Mucosa of descending colon (tissue), 3 donors: ENCODE data around the gene PDLIM5. TPM values are rescaled to one million over a fixed set of nuclear protein-coding genes. Genes with fewer than 3 reads are reported as not detected.

ENCODE experiments used
- ATAC-seq: fragments of 200-7000 bp; cut with Tn5 transposase; one replicate; pipeline ENCODE4 v1.9.1; 2020; ENCODE audit warnings: mild to moderate bottlenecking, moderate library complexity
- DNase-seq, 3 donors: peaks; one replicate each; pipeline ENCODE4 v3.0.0-alpha.2; 2020
- H3K36me3 ChIP-seq: fragments of 200-600 bp; one replicate; pipeline ENCODE4 v1.8.0; 2021; ENCODE audit warnings: low read depth, mild to moderate bottlenecking
- H3K4me1 ChIP-seq: fragments of 200-600 bp; one replicate; pipeline ENCODE4 v1.8.0; 2021; ENCODE audit warnings: low read depth, mild to moderate bottlenecking
- H3K4me3 ChIP-seq: fragments of 200-600 bp; one replicate; pipeline ENCODE4 v1.8.0; 2021; ENCODE audit warnings: mild to moderate bottlenecking
- H3K9me3 ChIP-seq: fragments of 200-600 bp; one replicate; pipeline ENCODE4 v1.8.0; 2021; ENCODE audit warnings: mild to moderate bottlenecking
- intact Hi-C, 2 donors: fragments of 100-400 bp; cut with DNase I in 1 of 2; cut with micrococcal nuclease in 1 of 2; formaldehyde crosslinking; loops; one replicate each; pipeline versions ENCODE4 v1.11.0 to v1.11.1; 2022; cut with DNase I, micrococcal nuclease
- total RNA-seq, 3 donors: library from RNA; stranded (reverse); fragmentation: NEBNext Ultra II Directional in 2 of 3; extraction: Animal tissue kit (Norgen Biotek cat#: 25700) in 2 of 3; gene quantifications; one replicate each; pipeline versions ENCODE4 v1.2.1 to v1.2.4, GENCODE V29; 2021 to 2023
- TF ChIP-seq, protein P1 (sequence below): fragments of 200-600 bp; IDR thresholded peaks from one replicate; pipeline ENCODE4 v1.8.0; 2022; ENCODE audit warnings: antibody characterized with exemption, mild to moderate bottlenecking
- donor health status: DM: no; HTN: no; CAD: no; lungs with moderate emphysema.
- donor health status: DM: no; HTN: no; CAD: no.
- donor health status: DM: no; HTN: yes; CAD: no.

Gene PDLIM5
- total RNA-seq, 3 donors from 2014 or later, result 137 to 183 (median 160) TPM

DNA sequence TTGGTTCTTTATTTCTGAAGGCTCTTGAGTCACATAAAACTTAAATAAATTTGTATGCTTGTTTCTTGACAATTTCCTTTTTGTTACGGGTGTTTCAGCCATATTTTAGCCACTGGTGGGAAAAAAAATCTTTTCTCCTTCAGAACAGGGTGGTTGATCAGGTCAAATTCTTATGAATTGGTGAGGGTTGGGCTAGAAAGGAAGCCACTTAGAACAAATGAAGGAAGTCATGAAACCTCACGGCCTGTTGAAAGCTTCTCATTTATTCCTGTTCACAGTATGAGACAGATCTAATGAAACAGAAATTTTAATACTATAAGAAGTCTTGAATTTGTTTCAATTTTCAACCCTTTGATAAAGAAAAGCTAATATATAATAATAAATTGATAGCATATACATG, 12.1 kb upstream of the PDLIM5 start:
- Histone ChIP-seq H3K4me3 (no peak overlapping the region), H3K9me3 (no peaks in the 10 kb centered on the region), H3K36me3 (no peaks in the 10 kb centered on the region), H3K4me1 (no peaks in the 10 kb centered on the region)
- TF ChIP-seq, protein P1, sequence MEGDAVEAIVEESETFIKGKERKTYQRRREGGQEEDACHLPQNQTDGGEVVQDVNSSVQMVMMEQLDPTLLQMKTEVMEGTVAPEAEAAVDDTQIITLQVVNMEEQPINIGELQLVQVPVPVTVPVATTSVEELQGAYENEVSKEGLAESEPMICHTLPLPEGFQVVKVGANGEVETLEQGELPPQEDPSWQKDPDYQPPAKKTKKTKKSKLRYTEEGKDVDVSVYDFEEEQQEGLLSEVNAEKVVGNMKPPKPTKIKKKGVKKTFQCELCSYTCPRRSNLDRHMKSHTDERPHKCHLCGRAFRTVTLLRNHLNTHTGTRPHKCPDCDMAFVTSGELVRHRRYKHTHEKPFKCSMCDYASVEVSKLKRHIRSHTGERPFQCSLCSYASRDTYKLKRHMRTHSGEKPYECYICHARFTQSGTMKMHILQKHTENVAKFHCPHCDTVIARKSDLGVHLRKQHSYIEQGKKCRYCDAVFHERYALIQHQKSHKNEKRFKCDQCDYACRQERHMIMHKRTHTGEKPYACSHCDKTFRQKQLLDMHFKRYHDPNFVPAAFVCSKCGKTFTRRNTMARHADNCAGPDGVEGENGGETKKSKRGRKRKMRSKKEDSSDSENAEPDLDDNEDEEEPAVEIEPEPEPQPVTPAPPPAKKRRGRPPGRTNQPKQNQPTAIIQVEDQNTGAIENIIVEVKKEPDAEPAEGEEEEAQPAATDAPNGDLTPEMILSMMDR, result no peak
- no peak for DNase-seq
- intact Hi-C loops, result no loop called here
- no peak for ATAC-seq

DNA sequence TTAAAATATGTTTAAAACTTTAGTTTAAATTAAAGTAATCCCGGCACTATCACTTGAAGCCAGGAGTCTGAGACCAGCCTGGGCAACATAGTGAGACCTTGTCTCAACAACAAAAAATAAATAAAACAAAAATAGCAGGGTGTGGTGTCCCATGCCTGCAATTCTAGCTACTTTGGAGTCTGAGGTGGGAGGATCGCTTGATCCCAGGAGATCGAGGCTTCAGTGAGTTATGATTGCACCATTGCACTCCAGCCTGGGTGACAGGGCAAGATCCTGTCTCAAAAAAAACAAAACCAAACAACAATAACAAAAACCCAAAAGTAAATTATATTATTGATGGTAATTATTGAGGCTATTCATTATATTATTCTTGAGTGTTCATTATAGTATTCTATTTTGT, 9.9 kb upstream of the PDLIM5 start:
- TF ChIP-seq, protein P1, result no peak
- H3K4me1 ChIP-seq, result no peaks in the 10 kb centered on the region
- H3K9me3 ChIP-seq, result no peaks in the 10 kb centered on the region
- intact Hi-C loops, result no loop called here
- H3K4me3 ChIP-seq, result no peak overlapping the region
- no peaks in the 10 kb centered on the region for H3K36me3 ChIP-seq
- DNase-seq, result no peak
- no peak for ATAC-seq

DNA sequence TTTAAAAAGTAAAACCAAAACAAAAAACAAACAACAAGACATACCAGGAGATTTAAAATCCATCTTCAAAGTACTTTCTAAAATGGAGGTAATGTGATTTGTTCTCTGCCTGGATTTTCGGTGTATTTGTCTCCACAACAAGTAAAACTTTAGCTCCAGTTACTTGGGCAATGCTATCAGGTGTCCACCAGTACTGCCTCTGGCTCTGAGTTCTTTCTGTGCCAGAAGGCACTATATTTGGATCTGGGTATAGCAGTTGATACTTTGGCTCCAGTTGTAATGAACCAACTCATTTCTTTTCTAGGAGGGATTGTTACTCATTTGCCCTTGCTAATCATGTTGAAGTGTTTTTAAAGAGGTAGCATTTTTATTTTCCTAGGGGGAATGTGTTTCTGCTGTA, 9.5 kb upstream of the PDLIM5 start:
- Histone ChIP-seq H3K4me1 (no peaks in the 10 kb centered on the region), H3K4me3 (no peak overlapping the region), H3K9me3 (no peaks in the 10 kb centered on the region), H3K36me3 (no peaks in the 10 kb centered on the region)
- TF ChIP-seq, protein P1, result no peak
- DNase-seq (no peak), ATAC-seq (no peak)
- intact Hi-C loops, result no loop called here

DNA sequence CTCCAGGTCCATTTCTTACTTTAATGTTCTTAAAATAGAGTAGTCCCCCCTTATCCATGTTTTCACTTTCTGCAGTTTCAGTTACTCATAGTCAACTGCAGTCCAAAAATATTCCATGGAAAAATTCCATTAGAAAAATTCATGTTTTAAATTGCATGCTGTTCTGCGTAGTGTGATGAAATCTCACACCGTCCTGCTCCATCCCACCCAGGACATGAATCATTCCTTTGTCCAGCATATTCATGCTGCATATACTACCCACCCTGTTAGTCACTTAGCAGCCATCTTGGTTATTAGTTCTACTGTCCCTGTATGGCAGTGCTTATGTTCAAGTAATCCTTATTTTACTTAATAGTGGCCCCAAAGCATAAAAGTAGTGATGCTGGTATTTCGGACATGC, 5.4 kb upstream of the PDLIM5 start:
- peaks cover 7% of the 10 kb centered on the region for H3K4me1 ChIP-seq
- no peaks in the 10 kb centered on the region for H3K36me3 ChIP-seq
- intact Hi-C loops, result no loop called here
- TF ChIP-seq, protein P1, result no peak
- ATAC-seq (no peak), DNase-seq (no peak)
- H3K9me3 ChIP-seq, result no peaks in the 10 kb centered on the region
- H3K4me3 ChIP-seq, result no peak overlapping the region

DNA sequence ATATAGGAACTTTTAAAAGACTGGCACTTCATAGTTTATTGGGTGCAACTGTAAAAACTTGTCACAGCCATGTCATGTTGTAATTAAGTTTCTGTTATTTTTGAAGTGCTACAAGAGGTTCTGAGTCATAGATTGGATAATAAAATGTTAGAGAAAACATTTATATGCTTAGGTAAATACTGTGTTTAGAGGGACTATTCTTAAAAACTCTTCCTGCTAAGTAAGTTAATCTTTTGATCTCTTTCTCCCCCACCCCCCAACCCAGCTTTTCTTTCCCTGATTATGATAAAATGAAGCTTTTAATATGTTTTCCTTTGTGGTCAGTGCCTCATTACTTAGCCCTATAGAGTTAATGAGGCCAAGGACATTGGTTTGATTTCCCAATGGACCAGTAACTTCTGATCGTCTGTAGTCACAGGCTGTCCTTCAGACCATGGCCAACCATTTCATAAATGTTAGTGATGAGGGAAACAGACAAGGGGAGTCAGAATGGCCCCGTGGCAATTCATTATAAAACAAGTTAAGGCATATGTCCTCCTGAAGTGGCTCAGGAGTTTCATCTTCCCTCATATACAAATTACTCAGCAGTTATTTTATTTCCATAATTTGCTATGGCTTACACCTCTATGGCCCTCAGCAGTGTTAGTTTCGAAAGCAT, 3.9 kb upstream of the PDLIM5 start:
- ATAC-seq (no peak), DNase-seq (no peak)
- H3K4me1 ChIP-seq, result peaks cover 8% of the 10 kb centered on the region
- TF ChIP-seq, protein P1, result no peak
- intact Hi-C loops, result no loop called here
- H3K4me3 ChIP-seq, result no peak overlapping the region
- H3K9me3 ChIP-seq, result no peaks in the 10 kb centered on the region
- H3K36me3 ChIP-seq, result no peaks in the 10 kb centered on the region
